Astrocyte (in vitro differentiated cells and primary cell): ENCODE results near the gene PLCL2.

Source experiments
- EZH2 ChIP-seq: IDR thresholded peaks from 2 replicates; pipeline ENCODE4 v1.6.1; 2012; ENCODE audit warnings: mild to moderate bottlenecking, low read length, inconsistent platforms; ENCODE audit not compliant: insufficient read depth
- TF ChIP-seq, protein P1 (sequence below): IDR thresholded peaks from 2 replicates; pipeline ENCODE4 v1.5.1; 2011; ENCODE audit warnings: low read depth, mild to moderate bottlenecking, inconsistent platforms, low read length, moderate library complexity; ENCODE audit not compliant: insufficient read depth

DNA sequence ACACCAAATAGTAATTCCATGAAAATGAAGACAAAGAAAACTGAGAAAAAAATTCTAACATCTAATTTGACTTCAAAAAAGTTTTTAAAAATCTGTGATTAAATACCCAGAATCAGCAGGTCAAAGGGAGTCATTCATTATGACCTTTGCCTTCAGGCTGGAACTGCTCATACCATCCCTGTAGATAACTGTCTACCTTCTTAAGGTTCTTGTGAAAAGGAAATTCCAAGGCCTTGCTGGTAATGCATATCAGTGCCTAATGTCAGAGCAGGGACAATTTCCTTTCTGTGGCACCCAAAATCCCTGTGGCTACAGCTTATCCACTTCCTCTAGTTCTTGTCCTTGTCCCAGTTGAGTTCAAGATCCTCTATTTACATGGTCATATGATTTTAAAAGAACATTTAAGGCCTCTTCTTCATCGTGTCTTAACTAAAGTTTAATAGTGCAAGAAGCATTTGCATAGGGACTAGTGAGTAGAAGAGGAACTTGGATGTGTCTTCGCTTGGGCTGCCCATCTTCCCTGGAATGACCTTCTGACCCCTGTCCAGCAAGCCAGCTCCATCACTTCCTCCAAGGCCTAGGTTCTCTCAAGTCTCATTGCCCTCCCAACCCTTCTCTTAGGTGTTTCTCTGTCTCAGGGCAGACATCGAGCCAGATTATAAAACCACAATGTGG is 8.7 kb upstream of the PLCL2 start:
- TF ChIP-seq, protein P1, sequence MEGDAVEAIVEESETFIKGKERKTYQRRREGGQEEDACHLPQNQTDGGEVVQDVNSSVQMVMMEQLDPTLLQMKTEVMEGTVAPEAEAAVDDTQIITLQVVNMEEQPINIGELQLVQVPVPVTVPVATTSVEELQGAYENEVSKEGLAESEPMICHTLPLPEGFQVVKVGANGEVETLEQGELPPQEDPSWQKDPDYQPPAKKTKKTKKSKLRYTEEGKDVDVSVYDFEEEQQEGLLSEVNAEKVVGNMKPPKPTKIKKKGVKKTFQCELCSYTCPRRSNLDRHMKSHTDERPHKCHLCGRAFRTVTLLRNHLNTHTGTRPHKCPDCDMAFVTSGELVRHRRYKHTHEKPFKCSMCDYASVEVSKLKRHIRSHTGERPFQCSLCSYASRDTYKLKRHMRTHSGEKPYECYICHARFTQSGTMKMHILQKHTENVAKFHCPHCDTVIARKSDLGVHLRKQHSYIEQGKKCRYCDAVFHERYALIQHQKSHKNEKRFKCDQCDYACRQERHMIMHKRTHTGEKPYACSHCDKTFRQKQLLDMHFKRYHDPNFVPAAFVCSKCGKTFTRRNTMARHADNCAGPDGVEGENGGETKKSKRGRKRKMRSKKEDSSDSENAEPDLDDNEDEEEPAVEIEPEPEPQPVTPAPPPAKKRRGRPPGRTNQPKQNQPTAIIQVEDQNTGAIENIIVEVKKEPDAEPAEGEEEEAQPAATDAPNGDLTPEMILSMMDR: no peak
- no peak for TF ChIP-seq EZH2
